ACC112 (cell line): ENCODE data around the gene CPT1B.
A peak's percentile ranks its signal among the peaks of the same experiment; 100 is the strongest.
"Not testable (repeated sequence)": the region's sequence is repeated elsewhere in the genome, so short reads cannot be mapped to it uniquely, and the experiment has no call there.

ENCODE experiments used
- H2AFZ ChIP-seq: fragments of 200-600 bp; sonication (generic); one replicate; pipeline ENCODE4 v1.6.0; 2017; ENCODE audit warnings: antibody characterized with exemption, low read length; ENCODE audit not compliant: unreplicated experiment
- H3K27ac ChIP-seq: fragments of 200-600 bp; sonication (generic); 2 replicates; pipeline ENCODE4 v1.5.1; 2014; ENCODE audit warnings: low read depth, mild to moderate bottlenecking, antibody characterized with exemption, low read length, moderate library complexity
- H3K27me3 ChIP-seq: fragments of 200-600 bp; sonication (generic); 2 replicates; pipeline ENCODE4 v1.6.1; 2014; ENCODE audit warnings: mild to moderate bottlenecking, antibody characterized with exemption, low read length, moderate library complexity, mixed read lengths; ENCODE audit not compliant: insufficient read depth
- H3K36me3 ChIP-seq: fragments of 200-600 bp; sonication (generic); 2 replicates; pipeline ENCODE4 v1.6.1; 2016; ENCODE audit warnings: mild to moderate bottlenecking, antibody characterized with exemption, low read length, moderate library complexity, mixed read lengths; ENCODE audit not compliant: insufficient read depth
- H3K4me1 ChIP-seq: fragments of 200-600 bp; sonication (generic); one replicate; pipeline ENCODE4 v1.6.1; 2016; ENCODE audit warnings: low read length, mixed read lengths; ENCODE audit not compliant: insufficient read depth, unreplicated experiment, control insufficient read depth
- H3K4me3 ChIP-seq: fragments of 200-600 bp; sonication (generic); 2 replicates; pipeline ENCODE4 v1.5.1; 2014; ENCODE audit warnings: mild to moderate bottlenecking, low read depth, low read length
- H3K79me2 ChIP-seq: fragments of 200-600 bp; sonication (generic); one replicate; pipeline ENCODE4 v1.6.0; 2016; ENCODE audit warnings: low read length; ENCODE audit not compliant: control insufficient read depth, unreplicated experiment, insufficient read depth

The CPT1B gene

DNA sequence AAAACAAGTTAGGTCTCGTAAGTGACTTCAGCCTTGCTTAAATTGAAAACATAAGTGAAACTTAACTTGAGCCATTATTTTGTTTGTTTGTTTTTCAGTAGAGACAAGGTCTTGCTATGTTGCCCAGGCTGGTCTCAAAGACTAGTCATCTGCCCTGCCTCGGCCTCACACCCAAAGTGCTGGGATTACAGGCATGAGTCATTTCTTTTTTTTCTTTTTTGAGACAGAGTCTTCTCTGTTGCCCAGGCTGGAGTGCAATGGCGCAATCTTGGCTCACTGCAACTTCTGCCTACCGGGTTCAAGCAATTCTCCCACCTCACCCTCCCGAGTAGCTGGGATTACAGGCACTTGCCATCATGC is 36.6 kb downstream of the CPT1B start:
- not testable (repeated sequence) for H3K79me2 ChIP-seq, H3K36me3 ChIP-seq, H3K4me3 ChIP-seq, H2AFZ ChIP-seq, H3K27me3 ChIP-seq
- H3K27ac ChIP-seq: peak overlapping the region; percentile 100
- peaks cover 44% of the 10 kb centered on the region for H3K4me1 ChIP-seq

DNA sequence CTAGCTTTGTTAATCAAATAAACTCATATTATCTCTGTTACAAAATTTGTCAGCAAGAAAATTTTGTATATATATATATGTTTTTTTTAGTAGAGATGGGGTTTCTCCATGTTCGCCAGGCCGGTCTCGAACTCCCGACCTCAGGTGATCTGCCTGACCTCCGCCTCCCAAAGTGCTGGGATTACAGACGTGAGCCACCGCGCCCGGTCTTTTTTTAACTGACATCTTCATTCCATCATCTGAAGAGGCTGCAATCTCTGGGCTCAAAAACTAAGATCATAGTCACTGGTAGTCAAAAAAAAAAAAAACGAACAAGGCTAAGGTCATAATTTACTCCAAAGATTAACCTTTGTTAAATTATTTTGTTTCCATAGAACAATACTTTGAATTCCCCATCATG is 37.8 kb downstream of the CPT1B start:
- Histone ChIP-seq H3K4me3 (no peak overlapping the region), H3K4me1 (peaks cover 40% of the 10 kb centered on the region), H2AFZ (no peak overlapping the region), H3K27ac (peak overlapping the region; percentile 100), H3K79me2 (no peaks in the 10 kb centered on the region), H3K27me3 (no peaks in the 10 kb centered on the region), H3K36me3 (no peaks in the 10 kb centered on the region)

DNA sequence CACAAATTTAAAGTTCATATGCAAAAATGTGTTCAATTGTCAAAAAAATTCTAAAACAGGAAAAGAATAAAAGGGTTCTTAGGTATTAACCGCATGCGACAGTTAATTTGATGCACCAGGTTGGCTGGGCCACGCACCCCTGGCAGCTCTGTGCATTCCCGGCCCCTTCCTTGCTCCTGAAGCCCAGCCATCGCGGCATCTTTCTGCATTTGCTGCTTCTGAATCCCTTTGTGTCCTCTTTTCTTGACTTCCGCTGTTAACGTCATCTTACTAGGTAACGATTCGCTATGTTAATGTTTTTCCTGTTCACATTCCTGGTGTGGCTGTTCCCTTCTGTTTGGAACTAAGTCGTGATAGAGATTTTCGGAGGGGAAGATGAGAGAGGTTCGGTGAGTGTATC is 40.5 kb downstream of the CPT1B start:
- Histone ChIP-seq H3K79me2 (no peaks in the 10 kb centered on the region), H3K36me3 (no peaks in the 10 kb centered on the region), H3K27ac (peak overlapping the region; percentile 100), H3K4me3 (no peak overlapping the region), H2AFZ (no peak overlapping the region), H3K4me1 (peaks cover 32% of the 10 kb centered on the region), H3K27me3 (no peaks in the 10 kb centered on the region)

- Histone ChIP-seq H2AFZ (no peak overlapping the region), H3K79me2 (peaks cover 3% of the 10 kb centered on the region), H3K4me3 (no peak overlapping the region), H3K27me3 (no peaks in the 10 kb centered on the region), H3K27ac (no peak overlapping the region), H3K4me1 (peaks cover 24% of the 10 kb centered on the region), H3K36me3 (no peaks in the 10 kb centered on the region)
Observed at GRCh38 chr22:50536226-50536625, 42.0 kb downstream of the CPT1B start.

DNA sequence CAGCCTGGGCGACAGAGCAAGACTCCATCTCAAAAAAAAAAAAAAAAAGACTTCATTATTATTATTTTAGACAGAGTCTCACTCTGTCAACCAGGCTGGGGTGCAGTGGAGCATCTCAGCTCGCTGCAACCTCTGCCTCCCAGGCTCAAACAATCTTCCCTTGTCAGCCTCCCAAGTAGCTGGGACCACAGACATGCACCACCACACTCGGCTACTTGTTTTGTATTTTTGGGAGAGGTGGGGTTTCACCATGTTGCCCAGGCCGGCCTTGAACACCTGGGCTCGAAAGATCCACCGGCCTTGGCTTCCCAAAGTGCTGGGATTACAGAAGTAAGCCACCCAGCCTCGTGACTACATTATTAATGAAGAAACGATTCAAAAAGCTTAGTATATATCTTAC is 43.1 kb downstream of the CPT1B start:
- Histone ChIP-seq H3K79me2 (peaks cover 4% of the 10 kb centered on the region), H3K4me3 (no peak overlapping the region), H3K36me3 (no peaks in the 10 kb centered on the region), H3K27ac (no peak overlapping the region), H2AFZ (no peak overlapping the region), H3K27me3 (no peaks in the 10 kb centered on the region), H3K4me1 (peaks cover 18% of the 10 kb centered on the region)

GRCh38 chr22:50533856-50534711 is 44.1 kb downstream of the CPT1B start:
- peaks cover 11% of the 10 kb centered on the region for H3K79me2 ChIP-seq
- H3K36me3 ChIP-seq, H2AFZ ChIP-seq, H3K4me3 ChIP-seq, H3K27ac ChIP-seq, H3K27me3 ChIP-seq: not testable (repeated sequence)
- H3K4me1 ChIP-seq: peaks cover 10% of the 10 kb centered on the region

- H3K27me3 ChIP-seq: no peaks in the 10 kb centered on the region
- peaks cover 11% of the 10 kb centered on the region for H3K4me1 ChIP-seq
- H3K4me3 ChIP-seq: peak overlapping the region; percentile 91
- no peak overlapping the region for H2AFZ ChIP-seq
- H3K79me2 ChIP-seq: peaks cover 15% of the 10 kb centered on the region
- H3K36me3 ChIP-seq: no peaks in the 10 kb centered on the region
- H3K27ac ChIP-seq: peak overlapping the region; percentile 97
Observed at GRCh38 chr22:50532824-50533796, 45.1 kb downstream of the CPT1B start.

GRCh38 chr22:50531962-50532674 is 46.1 kb downstream of the CPT1B start:
- H2AFZ ChIP-seq: no peak overlapping the region
- H3K27me3 ChIP-seq: no peaks in the 10 kb centered on the region
- no peaks in the 10 kb centered on the region for H3K36me3 ChIP-seq
- peak overlapping the region; percentile 91 for H3K4me3 ChIP-seq
- peak overlapping the region; percentile 97 for H3K27ac ChIP-seq
- peaks cover 15% of the 10 kb centered on the region for H3K79me2 ChIP-seq
- peaks cover 13% of the 10 kb centered on the region for H3K4me1 ChIP-seq

GRCh38 chr22:50531546-50531961 is 46.7 kb downstream of the CPT1B start:
- Histone ChIP-seq H3K79me2 (peaks cover 15% of the 10 kb centered on the region), H3K4me3 (peak overlapping the region; percentile 91), H3K27ac (peak overlapping the region; percentile 97), H3K36me3 (no peaks in the 10 kb centered on the region), H2AFZ (no peak overlapping the region), H3K4me1 (peaks cover 13% of the 10 kb centered on the region), H3K27me3 (no peaks in the 10 kb centered on the region)

- Histone ChIP-seq H3K27me3 (no peaks in the 10 kb centered on the region), H3K4me1 (peaks cover 13% of the 10 kb centered on the region), H3K79me2 (peaks cover 15% of the 10 kb centered on the region), H2AFZ (no peak overlapping the region), H3K36me3 (no peaks in the 10 kb centered on the region), H3K27ac (peak overlapping the region; percentile 97), H3K4me3 (peak overlapping the region; percentile 91)
Observed at GRCh38 chr22:50530877-50531545, 47.2 kb downstream of the CPT1B start.
